Ovary (tissue), 3 donors: ENCODE data around the gene ARNT2.

ENCODE experiments used
- EP300 ChIP-seq: sonication (generic); formaldehyde crosslinking; IDR thresholded peaks from one replicate; pipeline ENCODE4 v1.6.1; 2017; ENCODE audit warnings: antibody characterized with exemption
- POLR2A ChIP-seq: fragments of 450-650 bp; IDR thresholded peaks from one replicate; pipeline ENCODE4 v1.6.1; 2017; ENCODE audit warnings: antibody characterized with exemption, mild to moderate bottlenecking, moderate library complexity
- TF ChIP-seq, protein P1 (sequence below), 3 donors: fragments of 450-650 bp in 2 of 3; fragments of 200-600 bp in 1 of 3; IDR thresholded peaks; one replicate each; pipeline versions ENCODE4 v1.5.1 to v1.8.0; 2016 to 2022; ENCODE audit warnings: antibody characterized with exemption in 3 of 3, mild to moderate bottlenecking in 1 of 3
- donor health status: DM: no; HTN: no; CAD: no.

DNA sequence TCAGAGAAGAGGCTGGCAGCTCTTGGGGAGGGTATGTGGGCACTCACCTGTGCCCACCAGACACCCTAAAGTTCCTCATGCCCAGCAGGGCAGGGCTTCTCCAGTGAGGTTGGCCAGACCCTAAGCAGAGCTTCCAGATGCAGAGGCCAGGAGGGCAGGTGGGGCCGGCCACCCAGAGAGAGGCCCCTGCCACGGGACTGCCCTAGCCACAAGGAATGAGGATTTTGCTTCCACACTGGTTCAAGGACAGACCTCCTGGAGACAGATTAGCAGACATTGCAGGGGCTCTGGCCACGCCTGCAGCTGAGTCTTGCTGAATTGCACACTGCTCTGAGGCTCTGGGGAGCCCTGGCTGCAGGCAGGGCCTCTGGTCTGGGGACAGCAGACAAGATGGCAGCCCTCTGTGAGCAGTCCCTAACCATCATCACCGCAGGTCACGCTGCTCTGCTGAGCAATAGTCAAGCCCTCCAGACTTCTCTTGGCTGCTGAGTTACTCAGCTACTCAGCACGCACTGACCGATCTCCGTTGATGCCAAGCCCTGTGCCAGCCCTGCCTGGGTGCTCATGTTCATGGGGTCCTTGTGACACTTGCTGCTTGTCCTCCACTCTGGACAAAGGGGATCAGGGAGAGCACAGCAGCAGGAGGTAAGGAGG is 173.5 kb downstream of the ARNT2 start:
- TF ChIP-seq, protein P1, sequence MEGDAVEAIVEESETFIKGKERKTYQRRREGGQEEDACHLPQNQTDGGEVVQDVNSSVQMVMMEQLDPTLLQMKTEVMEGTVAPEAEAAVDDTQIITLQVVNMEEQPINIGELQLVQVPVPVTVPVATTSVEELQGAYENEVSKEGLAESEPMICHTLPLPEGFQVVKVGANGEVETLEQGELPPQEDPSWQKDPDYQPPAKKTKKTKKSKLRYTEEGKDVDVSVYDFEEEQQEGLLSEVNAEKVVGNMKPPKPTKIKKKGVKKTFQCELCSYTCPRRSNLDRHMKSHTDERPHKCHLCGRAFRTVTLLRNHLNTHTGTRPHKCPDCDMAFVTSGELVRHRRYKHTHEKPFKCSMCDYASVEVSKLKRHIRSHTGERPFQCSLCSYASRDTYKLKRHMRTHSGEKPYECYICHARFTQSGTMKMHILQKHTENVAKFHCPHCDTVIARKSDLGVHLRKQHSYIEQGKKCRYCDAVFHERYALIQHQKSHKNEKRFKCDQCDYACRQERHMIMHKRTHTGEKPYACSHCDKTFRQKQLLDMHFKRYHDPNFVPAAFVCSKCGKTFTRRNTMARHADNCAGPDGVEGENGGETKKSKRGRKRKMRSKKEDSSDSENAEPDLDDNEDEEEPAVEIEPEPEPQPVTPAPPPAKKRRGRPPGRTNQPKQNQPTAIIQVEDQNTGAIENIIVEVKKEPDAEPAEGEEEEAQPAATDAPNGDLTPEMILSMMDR (IDR thresholded peaks at IDR 0.05): no peak
- no peak for TF ChIP-seq POLR2A
- no peak for TF ChIP-seq EP300
